Calu3 (cell line): ENCODE results near the gene SH3PXD2A. TPM values are rescaled to one million over a fixed set of nuclear protein-coding genes. Genes with fewer than 3 reads are reported as not detected.

Experiments used
- BruUV-seq: library from RNA; stranded (reverse); fragments of 400-500 nt; replicated peaks from 2 replicates; lab custom pipeline; 2021; lab: Mats Ljungman, UMichigan
- CTCF ChIA-PET: fragments of 300-600 bp; sonication (Branson Sonifier 250); formaldehyde crosslinking; loops from one replicate; lab custom pipeline; 2022; ENCODE audit warnings: antibody characterized with exemption; lab: Charles Lee
- DNase-seq: peaks from one replicate; pipeline ENCODE4 v3.0.0; 2022
- H3K27ac Mint-ChIP-seq: one replicate; pipeline ENCODE4 v1.8.0; 2022; ENCODE audit warnings: mixed read lengths; ENCODE audit not compliant: unreplicated experiment
- H3K27me3 Mint-ChIP-seq: one replicate; pipeline ENCODE4 v1.8.0; 2022; ENCODE audit warnings: mixed read lengths; ENCODE audit not compliant: unreplicated experiment
- H3K36me3 Mint-ChIP-seq: one replicate; pipeline ENCODE4 v1.8.0; 2022; ENCODE audit warnings: mild to moderate bottlenecking, moderate library complexity, mixed read lengths; ENCODE audit not compliant: insufficient read depth, unreplicated experiment
- H3K4me1 Mint-ChIP-seq: one replicate; pipeline ENCODE4 v1.8.0; 2022; ENCODE audit warnings: mild to moderate bottlenecking, low read depth, mixed read lengths; ENCODE audit not compliant: unreplicated experiment
- H3K4me3 Mint-ChIP-seq: one replicate; pipeline ENCODE4 v1.8.0; 2022; ENCODE audit warnings: mild to moderate bottlenecking, low read depth, moderate library complexity, mixed read lengths; ENCODE audit not compliant: unreplicated experiment
- H3K9me3 Mint-ChIP-seq: one replicate; pipeline ENCODE4 v1.8.0; 2022; ENCODE audit warnings: low read depth, mixed read lengths; ENCODE audit not compliant: unreplicated experiment
- intact Hi-C: fragments of 100-400 bp; cut with micrococcal nuclease; formaldehyde crosslinking; loops from one replicate; pipeline ENCODE4 v1.10.0; 2022; ENCODE audit not compliant: unreplicated experiment
- total RNA-seq: library from RNA; stranded (reverse); gene quantifications from 2 replicates; pipeline ENCODE4 v1.2.3, GENCODE V29; 2022
- TF ChIP-seq, protein P1 (sequence below): fragments of 200-600 bp; IDR thresholded peaks from one replicate; pipeline ENCODE4 v1.8.0; 2022; ENCODE audit warnings: antibody characterized with exemption; ENCODE audit not compliant: unreplicated experiment

The SH3PXD2A gene
- total RNA-seq, 1 experiment from 2014 or later, result 7.5 TPM

DNA sequence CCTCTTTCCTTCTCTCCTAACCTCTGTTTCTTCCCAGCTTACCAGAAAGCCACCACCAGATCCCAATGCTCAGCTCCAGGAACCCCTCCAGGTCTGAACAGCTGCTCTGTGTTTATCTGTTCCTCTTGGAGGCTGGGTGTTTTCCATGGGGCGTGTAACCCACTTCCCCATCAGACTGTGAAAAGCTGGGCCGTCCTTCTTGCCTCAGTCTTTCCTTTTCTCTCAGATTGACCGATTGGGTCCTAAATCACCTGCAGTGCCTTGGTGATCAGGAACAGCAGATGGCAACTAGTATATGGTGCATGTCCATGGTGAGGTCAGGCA lies 4.8 kb downstream of the SH3PXD2A start:
- DNase-seq, result no peak
- peaks cover 5% of the 10 kb centered on the region for H3K36me3 Mint-ChIP-seq
- no peak overlapping the region for H3K4me3 Mint-ChIP-seq
- H3K9me3 Mint-ChIP-seq, result no peaks in the 10 kb centered on the region
- intact Hi-C loops, result loop anchor here (10.0 kb wide), 1 partner anchor 86 kb away; no protein-coding TSS in a partner anchor
- TF ChIP-seq, protein P1, sequence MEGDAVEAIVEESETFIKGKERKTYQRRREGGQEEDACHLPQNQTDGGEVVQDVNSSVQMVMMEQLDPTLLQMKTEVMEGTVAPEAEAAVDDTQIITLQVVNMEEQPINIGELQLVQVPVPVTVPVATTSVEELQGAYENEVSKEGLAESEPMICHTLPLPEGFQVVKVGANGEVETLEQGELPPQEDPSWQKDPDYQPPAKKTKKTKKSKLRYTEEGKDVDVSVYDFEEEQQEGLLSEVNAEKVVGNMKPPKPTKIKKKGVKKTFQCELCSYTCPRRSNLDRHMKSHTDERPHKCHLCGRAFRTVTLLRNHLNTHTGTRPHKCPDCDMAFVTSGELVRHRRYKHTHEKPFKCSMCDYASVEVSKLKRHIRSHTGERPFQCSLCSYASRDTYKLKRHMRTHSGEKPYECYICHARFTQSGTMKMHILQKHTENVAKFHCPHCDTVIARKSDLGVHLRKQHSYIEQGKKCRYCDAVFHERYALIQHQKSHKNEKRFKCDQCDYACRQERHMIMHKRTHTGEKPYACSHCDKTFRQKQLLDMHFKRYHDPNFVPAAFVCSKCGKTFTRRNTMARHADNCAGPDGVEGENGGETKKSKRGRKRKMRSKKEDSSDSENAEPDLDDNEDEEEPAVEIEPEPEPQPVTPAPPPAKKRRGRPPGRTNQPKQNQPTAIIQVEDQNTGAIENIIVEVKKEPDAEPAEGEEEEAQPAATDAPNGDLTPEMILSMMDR, result no peak
- H3K27ac Mint-ChIP-seq, result no peak overlapping the region
- CTCF ChIA-PET, result no interaction called here
- BruUV-seq, result no TSS peak
- peaks cover 60% of the 10 kb centered on the region for H3K27me3 Mint-ChIP-seq
- peaks cover 8% of the 10 kb centered on the region for H3K4me1 Mint-ChIP-seq

DNA sequence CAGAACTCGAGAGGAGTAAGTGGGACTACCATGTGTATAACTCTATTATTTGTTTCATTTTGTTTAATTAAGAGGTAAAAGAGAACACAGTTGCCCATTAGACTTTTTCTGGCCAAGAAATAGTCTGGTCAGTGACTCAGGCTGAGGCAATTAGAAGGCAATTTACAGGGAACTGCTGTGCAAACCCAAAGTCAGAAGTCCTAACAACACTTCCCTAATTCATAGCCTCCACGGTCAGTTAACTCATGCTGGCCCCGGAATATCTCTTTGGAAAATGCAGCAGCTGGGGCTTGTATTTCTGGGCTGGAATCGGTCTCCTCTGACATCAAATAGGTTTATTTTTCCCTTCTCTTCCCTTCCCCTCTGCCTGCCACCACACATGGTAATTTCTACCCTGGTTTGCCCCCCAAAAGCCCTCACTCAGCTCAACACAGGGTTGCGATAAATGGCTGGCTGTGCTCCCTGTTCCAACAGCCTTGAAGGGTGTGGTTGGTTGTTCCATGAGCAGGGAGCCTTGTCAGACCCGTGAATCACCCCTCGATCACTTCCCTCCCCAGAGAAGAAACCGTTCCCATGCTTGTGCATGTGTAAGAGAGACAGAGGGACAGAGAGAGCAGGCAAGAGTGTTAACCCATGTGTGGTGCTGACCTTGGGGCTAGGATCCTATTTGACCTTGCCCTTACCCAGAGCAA lies 5.3 kb downstream of the SH3PXD2A start:
- TF ChIP-seq, protein P1, result no peak
- CTCF ChIA-PET, result no interaction called here
- Mint-ChIP-seq H3K4me3 (no peak overlapping the region), H3K27me3 (peaks cover 60% of the 10 kb centered on the region), H3K36me3 (peaks cover 5% of the 10 kb centered on the region), H3K27ac (no peak overlapping the region), H3K4me1 (peaks cover 8% of the 10 kb centered on the region), H3K9me3 (no peaks in the 10 kb centered on the region)
- intact Hi-C loops, result loop anchor here (10.0 kb wide), 1 partner anchor 85 kb away; no protein-coding TSS in a partner anchor
- no peak for DNase-seq
- BruUV-seq, result no TSS peak

DNA sequence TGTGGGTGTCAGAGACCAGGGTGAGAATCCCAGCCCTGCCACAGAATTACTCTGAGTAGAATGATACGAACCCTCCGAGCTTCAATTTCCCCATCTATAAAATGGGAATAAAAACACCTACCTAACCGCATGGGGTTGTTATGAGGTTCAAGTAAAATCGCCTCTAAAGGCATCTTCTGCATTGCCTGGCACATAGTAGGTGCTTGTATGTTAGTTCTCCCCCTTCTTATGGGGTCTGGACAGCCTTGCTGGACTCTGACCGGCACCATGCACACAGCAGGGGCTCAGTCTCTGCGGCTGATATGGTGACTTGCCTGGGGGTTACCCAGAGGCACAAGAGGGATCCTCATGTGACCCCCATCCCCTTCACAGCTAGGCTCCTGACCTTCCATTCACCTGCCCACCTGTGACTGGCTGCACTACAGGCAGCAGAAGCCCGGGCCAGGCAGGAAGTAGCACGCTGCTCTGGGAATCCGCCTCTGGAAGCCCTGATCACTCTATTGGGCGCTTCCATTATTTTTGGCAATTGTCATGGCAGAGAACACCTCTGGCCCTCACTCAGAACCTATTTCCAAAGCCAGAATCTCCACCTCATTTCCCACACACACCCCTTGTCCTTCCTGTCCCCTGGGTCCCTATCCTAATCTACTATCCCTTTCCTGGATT lies 6.0 kb downstream of the SH3PXD2A start:
- TF ChIP-seq, protein P1, result no peak
- DNase-seq, result no peak
- no peaks in the 10 kb centered on the region for H3K9me3 Mint-ChIP-seq
- CTCF ChIA-PET, result no interaction called here
- no peak overlapping the region for H3K4me3 Mint-ChIP-seq
- H3K4me1 Mint-ChIP-seq, result peaks cover 4% of the 10 kb centered on the region
- peaks cover 53% of the 10 kb centered on the region for H3K27me3 Mint-ChIP-seq
- intact Hi-C loops, result no loop called here
- no peak overlapping the region for H3K27ac Mint-ChIP-seq
- no TSS peak for BruUV-seq
- peaks cover 5% of the 10 kb centered on the region for H3K36me3 Mint-ChIP-seq

DNA sequence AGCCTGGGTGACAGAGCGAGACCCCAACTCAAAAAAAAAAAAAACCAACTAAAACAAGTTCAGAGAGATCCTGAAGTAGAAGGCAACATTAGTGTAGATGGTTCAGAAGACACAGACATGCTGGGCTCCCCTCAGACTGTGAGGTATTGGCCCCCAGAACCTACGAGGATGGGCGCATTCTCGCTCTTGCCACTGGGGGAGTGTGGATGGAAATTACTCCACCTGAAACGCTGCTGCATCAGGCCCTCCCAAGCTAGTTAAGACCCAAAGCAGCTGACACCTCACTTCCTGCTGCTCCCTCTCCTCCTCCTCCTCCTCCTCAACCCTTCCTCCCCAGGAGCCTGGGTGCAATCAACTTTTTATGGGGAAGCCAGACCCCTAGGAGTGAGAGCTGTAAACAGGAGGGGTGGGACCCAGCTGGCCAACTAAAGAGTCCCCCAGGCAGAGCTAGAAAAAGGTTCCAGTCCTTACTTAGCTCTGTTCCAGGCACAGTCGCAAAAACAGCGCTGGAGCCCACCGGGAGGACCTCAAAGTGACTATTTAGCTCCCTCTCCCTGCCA lies 7.4 kb downstream of the SH3PXD2A start:
- TF ChIP-seq, protein P1, result no peak
- intact Hi-C loops, result no loop called here
- H3K27ac Mint-ChIP-seq, result no peak overlapping the region
- peaks cover 42% of the 10 kb centered on the region for H3K27me3 Mint-ChIP-seq
- peaks cover 5% of the 10 kb centered on the region for H3K36me3 Mint-ChIP-seq
- CTCF ChIA-PET, result interaction anchor here (0.7 to 0.9 kb wide), 2 partner anchors 20 to 75 kb away, joined by 3 to 7 read pairs; no protein-coding TSS in a partner anchor
- no peaks in the 10 kb centered on the region for H3K9me3 Mint-ChIP-seq
- BruUV-seq, result no TSS peak
- no peak overlapping the region for H3K4me3 Mint-ChIP-seq
- no peak for DNase-seq
- no peaks in the 10 kb centered on the region for H3K4me1 Mint-ChIP-seq
